NCI-H446 treated with DMSO at 0.1 percent for 48 hours (cell line): Measurements from ENCODE around the gene ZFP62.

Experiments
- DNase-seq: peaks from one replicate; lab custom pipeline; 2025; lab: John Stamatoyannopoulos, UW

Gene ZFP62

GRCh38 chr5:180810210-180810958 lies 50.7 kb downstream of the ZFP62 start:
- peak; percentile 80 for DNase-seq

GRCh38 chr5:180809403-180810209 lies 51.5 kb downstream of the ZFP62 start:
- peak; percentile 60 for DNase-seq

GRCh38 chr5:180808461-180809000 lies 52.5 kb downstream of the ZFP62 start:
- DNase-seq = no peak

DNA sequence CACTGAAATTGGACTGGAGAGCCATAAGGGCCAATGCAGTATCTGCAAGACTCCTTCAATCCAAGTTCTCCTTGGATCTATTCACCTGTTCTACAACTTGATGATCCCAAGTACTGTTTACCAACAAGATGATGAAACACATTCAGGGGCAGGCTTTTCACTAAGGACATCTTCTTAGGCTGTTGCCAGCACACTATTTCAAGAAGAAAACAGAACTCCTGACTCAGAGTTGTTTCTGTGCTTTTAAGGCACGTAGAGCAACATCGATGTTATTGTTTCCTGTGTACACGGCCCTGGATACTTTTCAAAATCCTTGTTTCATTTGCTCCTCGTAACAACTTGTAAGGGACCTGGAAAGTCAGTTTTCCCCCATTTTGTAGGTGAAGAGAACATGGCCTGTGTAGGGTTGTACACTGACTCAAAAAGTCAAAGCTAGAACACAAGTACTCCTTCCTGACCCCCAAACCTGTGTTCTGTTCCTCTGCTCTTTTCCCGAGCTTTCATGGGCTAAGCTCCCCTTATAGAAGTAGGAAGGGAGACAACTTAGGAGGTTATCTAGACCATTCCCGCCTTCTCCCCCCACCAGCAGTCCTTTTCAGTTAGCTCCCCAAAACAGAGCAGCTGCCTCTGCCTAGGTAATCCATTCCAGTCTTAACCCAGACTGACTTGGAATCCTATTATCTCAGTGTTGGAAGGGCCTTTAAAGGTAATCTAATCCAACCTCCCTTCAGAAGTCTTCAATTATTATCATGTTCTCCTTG lies 53.2 kb downstream of the ZFP62 start:
- no peak for DNase-seq

- no peak for DNase-seq
Observed at GRCh38 chr5:180807046-180807445, 54.0 kb downstream of the ZFP62 start.

GRCh38 chr5:180806351-180807011 lies 54.6 kb downstream of the ZFP62 start:
- no peak for DNase-seq

GRCh38 chr5:180804129-180804618 lies 56.9 kb downstream of the ZFP62 start:
- no peak for DNase-seq

DNA sequence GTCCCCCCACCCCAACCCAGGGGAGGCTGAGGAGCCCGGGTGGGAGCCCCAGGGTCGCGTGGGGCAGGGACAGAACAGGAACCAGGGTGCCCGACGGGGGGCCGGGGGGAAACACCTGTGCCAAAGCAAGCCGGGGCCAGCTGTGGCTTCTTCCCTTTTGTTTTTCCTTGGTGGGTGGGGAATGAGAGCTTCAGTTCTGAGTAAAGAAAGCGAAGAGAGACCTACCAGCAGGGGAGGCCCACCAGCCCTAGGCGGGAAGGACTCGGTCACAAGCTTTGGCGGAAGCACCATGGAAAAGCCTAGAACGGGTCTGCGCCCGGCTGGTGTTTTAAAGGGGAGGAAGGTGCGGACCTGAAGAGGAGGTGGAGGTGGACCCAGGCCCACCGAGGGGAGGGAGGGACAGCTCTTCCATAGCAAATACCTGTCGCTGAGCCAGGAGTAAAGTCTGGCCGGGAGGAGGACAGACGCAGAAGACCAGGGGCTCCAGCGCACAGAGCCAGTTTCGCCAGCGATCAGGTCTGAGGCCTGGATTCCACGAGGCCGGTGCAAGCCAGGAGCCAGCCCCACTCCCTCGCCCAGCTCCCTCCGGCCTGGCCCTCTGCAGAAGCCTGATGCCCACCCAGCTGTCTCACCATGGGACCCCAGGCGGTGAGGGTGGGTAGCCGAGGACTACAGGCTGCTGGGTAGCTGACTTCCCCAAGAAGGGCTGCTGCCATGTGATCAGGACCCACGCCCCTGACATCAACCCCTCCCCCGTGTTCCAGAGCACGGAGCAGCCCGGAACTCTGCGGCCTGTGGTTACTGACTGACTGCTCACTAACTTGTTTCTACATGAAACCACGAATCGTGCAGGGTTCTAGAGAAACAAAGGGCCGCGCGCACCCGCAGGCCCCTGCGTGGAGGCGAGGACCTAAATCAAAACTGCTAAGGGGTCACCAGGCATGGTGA lies 57.6 kb downstream of the ZFP62 start:
- DNase-seq = no peak

DNA sequence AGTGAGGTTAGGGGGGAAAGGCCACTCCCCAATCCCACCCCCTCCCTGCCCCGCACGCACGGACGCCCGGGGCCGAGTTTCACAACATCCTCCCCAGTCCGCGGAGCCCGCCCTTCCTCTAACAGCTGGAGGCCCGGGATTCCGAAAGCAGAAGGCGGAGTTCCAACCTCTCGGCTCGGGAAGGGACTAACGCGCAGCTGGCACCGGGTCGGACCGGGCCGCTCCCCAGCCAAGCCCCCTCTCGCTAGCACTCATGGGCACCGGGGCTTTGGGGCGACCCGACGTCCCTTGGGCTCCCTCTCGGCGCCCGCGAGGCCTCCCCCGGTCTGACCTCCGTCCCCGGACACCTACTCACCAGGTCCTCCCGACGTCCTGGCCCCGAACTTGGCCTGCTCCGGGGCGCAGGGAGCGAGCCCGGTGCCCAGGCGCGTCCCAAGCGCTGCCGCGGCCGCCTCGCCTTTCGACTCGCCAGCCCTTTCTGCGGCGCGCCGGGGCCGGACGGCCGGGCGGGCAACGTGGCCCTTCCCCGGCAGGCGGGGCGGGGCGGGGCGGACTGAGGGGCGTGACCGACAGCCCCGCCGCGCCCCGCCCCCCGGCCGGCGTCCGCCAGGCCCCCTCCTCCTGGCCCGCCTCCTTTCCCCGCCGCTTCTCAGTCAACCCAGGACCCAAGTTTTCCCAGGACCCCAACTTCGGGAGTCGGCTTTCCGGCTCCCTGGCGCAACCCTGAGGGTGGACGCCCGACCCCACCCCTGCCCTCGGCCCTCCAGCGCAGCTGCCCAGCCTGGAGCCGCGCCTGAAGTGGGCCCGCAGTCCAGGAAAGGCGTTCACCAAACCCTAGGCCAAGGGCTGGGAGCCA lies 58.5 kb downstream of the ZFP62 start, which contains the start of gene MGAT1:
MGAT1 (minus strand) TSS at position 482 of the 856 bp plus-strand sequence. CDS start 9,835 bp downstream, outside the sequence.
- DNase-seq = peak; percentile 17

DNA sequence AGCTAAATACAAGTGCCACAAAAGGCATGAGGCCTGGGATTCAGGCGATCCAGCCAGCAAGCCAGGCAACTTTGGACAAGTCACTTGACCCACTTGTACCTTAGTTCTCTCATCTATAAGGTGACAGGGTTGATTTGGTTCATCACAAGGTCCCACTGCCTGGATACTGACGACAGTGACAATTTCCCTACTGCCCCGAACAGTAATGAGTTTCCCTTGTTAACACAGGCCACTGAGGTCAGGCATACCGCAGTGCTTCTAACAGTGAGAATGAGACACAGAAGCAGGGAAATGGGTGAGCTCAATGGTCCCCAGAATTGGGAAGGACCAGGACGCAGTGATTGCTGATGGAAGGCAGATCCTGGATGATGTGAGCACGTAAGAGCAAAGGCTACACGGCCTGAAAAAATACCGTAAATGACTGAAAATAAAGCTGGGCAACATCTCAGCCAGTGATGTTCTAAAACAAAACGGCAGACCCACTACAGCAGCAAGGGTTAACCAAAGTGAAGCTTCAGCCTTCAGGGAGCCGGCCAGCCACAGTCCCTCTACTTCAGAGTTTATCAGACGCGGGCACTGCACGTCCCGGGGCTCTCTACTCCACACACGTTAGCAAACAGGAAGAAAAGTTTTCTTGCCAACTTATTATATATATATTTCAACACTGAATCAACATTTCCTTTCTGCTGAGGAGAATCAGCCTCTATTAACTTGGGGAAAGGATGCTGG lies 59.3 kb downstream of the ZFP62 start:
- no peak for DNase-seq

DNA sequence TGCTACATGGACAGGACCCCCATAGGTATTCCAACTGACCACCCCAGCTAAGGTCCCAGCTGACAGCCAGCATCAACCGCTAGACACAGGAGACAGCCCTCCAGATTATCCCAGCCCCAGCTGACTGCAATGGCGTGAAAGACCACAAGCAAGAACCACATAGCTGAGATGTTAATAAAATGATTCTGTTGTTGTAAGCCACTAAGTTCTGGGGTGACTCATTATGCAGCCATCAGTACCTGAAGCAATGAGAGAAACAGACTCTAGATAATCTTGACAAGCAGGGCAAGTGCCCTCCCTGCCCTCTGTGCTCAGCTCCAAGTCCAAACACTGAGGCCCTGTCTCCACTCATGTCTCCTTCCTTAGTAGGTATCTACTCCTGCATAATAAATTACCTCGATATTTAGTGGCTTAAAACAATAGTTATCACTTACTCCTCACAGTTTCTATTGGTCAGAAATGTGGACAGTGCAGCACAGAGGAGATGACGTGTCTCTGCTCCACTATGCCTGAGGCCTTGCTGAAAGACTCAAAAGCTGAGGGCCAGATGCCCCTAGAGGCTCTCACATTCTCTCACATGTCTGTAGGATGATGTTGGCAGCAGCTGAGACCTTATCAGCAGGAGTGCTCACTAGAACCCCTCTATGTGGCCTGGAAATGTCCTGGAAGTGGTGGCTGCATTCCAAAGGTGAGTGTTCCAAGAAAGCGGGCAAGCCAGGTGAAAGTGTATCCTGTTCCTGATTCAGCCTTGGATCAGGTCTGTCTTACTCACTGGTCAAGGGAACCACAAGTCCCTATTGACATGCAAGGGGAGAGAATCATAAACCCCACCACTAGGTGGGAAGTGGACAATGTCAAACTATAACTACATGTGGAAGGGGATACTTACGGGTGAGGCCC lies 60.9 kb downstream of the ZFP62 start:
- no peak for DNase-seq

DNA sequence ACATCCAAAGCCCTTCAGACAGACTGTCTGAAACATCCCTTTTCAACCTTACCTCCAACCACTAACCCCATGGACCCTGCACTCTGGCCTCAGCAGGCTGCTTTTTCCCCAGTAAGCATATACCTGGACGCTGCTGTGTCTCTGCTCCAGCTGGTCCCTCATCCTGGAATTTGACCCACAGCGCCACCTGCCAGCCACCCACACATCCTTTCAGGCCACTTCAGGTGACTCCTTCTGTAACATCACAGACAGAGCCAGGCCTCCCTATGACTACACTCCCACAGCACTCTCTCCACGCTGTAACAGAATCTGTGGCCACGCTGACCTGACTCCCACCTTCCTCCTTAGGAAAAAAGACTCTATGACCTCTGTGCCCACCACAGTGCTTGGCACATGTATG lies 61.9 kb downstream of the ZFP62 start:
- DNase-seq = no peak

DNA sequence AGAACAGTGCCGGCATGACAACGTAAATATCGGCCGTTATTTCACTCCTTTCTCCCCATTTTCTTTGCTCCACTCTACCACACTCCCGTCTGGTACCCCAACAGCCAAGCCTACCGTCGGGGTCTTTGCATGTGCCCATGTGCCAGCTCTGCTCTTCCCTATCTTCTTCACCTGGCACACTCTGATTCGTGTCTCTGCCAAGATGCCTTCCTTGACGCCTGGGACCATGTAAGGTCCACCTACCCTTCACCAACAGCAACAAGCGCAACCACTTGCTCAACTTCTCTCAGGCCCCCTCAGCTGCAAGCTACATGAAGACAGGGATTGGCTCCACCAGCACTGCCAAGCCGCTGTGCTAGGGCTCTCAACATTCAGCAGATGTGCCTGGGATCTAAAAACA lies 62.9 kb downstream of the ZFP62 start:
- DNase-seq = no peak
